NK-92 (cell line): ENCODE results near the gene FOXR1.
"Not testable (repeated sequence)": the region's sequence is repeated elsewhere in the genome, so short reads cannot be mapped to it uniquely, and the experiment has no call there.

Experiments
- DNase-seq: peaks from one replicate; lab custom pipeline; 2025; ENCODE audit not compliant: unreplicated experiment; lab: John Stamatoyannopoulos, UW

Gene FOXR1

DNA sequence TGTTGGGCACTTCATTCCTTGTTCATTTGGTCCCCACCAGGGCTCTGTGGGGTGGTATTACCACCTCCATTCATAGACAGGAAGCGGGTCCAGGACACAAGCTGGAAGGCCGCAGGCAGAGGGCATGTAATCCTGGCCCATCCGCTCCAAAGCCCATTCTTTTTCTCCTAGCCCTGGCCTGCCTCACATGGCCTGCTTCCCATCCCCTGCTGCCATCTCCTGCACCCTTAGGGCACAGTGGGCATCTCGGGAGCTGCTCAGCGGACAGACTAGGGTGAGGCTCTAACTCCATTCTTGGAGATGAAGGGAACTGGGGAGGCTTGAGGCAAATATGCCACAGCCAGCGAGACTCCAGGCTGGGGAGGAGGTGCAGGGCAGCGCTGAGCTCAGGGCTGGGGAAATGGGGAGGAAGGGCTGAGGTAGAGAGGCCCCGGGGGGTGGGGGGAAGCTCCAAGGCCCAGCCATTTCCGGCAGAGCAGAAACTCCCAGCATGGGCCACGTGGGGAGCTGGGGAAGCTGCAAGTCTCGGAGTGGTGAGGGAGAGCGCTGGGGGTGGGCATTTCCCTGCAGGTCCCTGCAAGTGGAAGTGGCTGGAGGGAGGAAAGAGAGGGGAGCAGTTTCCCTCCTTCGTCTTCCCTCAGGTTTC is 31.5 kb upstream of the FOXR1 start:
- DNase-seq: no peak

DNA sequence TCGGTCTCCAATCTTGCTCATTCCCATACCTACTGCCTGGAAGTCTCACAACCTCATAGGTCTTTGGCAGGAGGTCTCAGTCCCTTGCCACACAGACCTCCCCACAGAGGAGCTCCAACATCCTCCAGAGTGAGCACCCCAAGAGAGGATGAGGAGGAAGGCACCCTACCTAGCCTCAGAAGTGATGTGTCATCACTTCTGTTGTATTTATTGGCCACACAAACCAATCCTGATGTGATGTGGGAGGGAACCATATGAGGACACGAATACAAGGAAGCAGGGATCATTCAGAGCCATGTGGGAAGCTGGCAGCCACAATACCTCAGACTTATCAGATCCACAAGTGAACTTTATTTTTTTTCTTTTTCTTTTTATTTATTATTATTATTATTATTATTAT is 24.5 kb upstream of the FOXR1 start:
- no peak for DNase-seq

DNA sequence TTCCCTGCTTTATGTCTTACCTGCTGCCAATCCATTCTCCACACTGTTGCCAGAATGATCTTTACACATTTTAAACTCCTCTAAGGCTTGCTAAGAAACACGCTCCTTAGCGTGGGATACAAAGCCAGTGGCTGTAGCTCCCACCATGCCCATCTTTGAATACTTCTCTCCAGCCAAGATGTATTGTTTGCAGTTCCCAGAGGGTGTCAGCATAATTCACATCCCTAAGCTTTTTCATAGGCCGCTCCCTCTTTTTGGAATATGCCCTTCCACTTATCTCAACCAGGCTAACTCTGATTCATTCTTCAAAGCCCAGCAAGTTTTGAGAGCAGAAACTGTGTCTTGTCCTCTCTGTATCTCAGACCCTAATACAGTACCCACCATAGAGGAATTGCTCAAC is 23.6 kb upstream of the FOXR1 start:
- no peak for DNase-seq

DNA sequence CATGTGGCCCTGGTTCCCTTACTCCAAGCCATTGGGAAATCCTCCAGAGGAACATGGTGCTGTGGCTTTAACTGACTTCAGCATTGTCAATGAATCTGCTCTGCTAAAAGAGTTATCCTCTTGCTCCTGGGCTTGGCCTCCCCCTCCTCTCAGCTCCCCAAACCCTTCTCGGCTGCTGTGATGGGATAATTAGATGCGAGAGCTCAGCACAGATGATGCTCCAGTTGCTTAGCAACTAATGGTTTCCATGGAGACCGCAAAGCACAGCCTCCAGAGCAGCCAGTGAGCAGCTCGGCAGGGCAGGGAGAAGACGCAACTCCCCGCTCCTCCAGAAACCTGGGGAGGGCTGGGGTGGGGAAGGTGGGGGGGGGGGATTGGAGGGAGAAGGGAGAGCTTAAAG is 18.3 kb upstream of the FOXR1 start:
- DNase-seq: no peak

DNA sequence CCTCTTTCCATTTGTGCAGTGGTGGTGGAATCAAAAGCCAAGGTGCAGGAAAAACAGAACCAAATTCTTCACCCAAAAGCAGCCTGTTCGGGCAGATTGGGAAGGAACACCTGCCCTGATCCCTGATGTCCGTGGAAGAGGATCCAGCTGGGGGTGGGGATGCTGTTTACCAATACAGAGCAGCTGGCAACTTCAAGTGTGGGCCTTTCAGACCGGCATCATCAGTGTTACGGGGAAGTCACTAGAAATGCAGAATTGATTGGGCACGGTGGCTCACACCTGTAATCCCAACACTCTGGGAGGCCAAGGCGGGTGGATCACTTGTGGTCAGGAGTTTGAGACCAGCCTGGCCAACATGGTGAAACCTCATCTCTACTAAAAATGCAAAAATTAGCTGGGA is 17.6 kb upstream of the FOXR1 start:
- DNase-seq: not testable (repeated sequence)

DNA sequence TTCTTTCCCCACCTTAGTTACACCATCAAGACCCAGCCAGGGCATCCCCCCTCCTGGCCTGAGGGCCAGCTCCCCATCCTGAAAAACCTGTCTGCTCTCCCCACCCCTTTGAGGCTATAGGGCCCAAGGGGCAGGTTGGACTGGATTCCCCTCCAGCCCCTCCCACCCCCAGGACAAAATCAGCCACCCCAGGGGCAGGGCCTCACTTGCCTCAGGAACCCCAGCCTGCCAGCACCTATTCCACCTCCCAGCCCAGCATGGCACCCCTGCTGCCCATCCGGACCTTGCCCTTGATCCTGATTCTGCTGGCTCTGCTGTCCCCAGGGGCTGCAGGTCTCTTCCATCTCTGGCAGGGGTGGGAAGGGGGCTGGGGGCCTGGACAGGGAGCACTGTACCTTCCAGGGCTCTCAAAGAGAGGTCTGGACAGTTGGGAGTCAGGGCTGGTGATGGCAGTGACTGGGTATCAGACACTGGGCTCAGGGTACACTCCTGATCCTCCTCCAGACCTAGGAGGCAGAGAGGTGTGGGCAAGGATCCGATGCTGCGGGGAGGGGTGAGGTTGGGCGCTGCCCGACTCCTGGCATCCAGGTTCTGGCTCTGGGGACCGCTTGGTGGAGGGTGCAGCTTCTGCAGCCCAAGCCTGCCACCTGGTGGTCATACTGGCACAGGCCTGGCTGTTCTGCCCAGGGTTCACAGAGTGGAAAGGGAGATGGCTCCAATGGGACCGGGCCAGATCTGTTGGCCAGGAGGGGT is 15.3 kb upstream of the FOXR1 start, which contains the start of gene UPK2:
Gene UPK2, plus strand, starts transcription at position 205 of the 753 bp plus-strand sequence. Its CDS starts 53 bp downstream, at position 258.
- DNase-seq: peak; percentile 23

DNA sequence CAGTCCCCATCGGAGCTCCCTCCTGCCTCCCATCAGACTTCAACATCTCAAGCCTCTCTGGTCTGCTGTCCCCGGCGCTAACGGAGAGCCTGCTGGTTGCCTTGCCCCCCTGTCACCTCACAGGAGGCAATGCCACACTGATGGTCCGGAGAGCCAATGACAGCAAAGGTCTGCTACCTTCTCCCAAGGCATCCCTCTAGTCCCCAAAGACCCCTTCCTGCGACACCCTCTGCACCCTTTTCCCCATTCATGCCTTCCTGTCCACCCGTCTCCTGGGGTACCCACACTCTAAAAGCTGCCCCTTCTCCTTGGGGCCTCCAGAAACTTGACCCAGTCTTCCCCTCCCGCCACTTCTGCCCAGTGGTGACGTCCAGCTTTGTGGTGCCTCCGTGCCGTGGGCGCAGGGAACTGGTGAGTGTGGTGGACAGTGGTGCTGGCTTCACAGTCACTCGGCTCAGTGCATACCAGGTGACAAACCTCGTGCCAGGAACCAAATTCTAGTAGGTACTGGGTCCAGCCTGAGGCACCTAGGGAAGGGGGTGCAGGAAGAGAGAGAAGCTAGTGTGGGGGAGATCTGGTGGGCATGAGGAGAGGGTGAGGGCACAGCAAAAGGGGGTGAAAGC is 14.6 kb upstream of the FOXR1 start:
- DNase-seq: no peak

DNA sequence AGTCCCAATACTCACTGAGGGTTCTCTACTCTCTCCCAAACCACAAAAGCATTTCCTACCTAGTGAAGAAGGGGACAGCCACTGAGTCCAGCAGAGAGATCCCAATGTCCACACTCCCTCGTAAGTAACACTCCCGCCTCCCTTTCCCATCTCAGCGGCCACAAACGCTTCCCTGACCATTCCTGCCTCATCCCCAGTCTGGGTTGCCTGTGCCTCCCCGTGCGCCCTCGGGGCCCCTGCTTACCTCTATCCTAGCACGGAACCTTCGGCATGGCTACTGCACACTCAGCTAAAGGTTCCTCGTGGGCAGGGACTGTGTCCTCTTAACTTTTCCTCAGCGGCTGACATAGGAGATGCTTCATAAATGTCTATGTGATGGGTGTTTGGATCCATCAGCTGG is 14.0 kb upstream of the FOXR1 start:
- no peak for DNase-seq

DNA sequence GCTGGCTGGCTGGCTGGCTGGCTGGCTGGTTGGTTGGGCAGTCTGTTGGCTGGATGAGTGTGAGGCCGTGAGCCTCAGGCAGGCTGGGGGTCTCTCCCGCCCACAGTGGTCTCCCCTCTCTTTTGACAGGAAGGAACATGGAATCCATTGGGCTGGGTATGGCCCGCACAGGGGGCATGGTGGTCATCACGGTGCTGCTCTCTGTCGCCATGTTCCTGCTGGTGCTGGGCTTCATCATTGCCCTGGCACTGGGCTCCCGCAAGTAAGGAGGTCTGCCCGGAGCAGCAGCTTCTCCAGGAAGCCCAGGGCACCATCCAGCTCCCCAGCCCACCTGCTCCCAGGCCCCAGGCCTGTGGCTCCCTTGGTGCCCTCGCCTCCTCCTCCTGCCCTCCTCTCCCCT is 13.6 kb upstream of the FOXR1 start:
- DNase-seq: no peak

DNA sequence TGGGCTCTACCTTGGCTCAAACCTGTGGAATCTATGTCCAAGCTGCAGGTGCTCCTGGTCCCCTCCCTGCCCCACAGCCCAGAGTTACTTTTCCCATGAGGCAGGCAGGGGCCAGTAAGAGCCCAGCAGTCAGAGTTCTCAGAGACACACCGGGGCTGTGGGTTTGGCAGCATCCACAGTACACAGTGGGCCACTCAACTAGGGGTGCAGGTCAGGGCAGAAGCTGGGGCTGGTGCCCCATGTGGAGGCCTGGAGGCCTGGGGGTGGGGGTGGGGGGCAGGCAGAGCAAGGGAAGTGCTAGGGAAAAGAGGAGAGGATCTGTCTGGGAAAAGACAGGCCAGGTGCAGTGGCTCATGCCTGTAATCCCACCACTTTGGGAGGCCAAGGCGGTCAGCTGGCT is 13.0 kb upstream of the FOXR1 start:
- DNase-seq: no peak

DNA sequence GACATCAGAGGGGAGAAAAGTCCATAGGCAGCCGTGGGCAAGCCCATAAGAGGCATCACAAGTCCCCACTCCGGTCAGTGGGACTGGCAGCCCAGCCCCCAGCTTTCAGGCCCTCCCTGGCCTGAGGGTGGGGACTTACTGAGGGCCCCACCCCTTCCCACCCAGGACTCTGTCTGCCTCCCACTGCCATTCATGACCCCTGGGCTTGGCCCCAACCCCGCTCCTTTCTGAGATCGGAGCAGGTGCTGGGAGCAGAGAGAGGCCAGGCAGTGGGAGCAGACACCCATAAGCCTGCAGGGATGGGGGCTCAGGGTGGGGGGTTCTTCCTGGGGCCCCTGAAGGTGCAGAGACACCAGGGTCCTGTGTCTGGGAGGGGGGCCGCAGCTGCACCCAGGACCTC is 10.4 kb upstream of the FOXR1 start:
- no peak for DNase-seq

DNA sequence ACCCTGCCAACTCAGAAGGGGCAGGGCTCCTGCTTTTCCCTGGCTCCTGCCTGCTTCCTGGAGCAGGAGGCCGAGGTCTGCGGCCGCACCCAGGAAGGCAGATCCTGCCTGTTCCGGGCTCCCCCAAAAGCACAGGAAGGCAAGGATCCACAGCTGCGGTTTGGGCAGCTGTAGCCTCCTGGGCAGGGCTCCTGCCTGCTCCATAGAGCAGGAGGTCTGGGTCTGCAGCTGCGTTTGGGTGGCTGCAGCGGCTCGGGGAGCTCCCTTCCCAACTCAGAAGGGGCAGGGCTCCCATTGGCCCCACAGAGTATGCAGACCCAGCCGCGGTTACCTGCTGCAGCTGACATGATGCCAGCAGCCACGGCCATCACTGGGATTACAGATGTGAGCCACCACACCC is 10.0 kb upstream of the FOXR1 start:
- DNase-seq: no peak

DNA sequence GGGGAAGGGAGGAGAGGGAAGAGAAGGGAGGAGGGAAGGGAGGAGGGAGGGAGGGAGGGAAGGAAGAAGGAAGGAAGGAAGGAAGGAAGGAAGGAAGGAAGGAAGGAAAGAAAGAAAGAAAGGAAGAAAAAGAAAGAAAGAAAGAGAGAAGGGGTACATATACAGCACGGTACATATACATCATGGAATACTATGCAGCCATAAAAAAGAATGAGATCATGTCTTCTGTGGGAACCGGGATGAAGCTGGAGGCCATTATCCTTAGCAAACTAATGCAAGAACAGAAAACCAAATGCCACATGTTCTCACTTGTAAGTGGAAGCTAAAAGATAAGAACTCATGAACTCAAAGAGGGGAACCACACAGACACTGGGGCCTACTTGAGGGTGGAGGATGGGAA is 2.1 kb upstream of the FOXR1 start:
- DNase-seq: not testable (repeated sequence)

DNA sequence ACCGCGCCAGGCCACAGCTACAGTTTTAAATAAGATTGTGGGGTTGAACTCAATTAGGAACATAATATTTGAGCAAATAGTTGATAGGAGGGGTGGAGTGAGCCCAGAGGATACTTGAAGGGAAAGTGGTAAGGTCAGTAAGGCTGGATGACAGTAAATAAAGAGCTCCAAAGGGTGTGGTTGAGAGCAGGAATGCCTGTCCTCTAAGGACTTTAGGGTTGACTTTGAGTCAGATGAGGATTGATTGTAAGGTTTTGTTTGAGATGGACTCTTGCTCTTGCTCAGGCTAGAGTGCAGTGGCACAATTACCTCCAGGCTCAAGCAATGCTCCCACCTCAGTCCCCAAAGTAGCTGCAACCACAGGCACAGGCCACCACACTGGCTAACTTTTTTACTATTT is 2.4 kb downstream of the FOXR1 start:
- DNase-seq: no peak

DNA sequence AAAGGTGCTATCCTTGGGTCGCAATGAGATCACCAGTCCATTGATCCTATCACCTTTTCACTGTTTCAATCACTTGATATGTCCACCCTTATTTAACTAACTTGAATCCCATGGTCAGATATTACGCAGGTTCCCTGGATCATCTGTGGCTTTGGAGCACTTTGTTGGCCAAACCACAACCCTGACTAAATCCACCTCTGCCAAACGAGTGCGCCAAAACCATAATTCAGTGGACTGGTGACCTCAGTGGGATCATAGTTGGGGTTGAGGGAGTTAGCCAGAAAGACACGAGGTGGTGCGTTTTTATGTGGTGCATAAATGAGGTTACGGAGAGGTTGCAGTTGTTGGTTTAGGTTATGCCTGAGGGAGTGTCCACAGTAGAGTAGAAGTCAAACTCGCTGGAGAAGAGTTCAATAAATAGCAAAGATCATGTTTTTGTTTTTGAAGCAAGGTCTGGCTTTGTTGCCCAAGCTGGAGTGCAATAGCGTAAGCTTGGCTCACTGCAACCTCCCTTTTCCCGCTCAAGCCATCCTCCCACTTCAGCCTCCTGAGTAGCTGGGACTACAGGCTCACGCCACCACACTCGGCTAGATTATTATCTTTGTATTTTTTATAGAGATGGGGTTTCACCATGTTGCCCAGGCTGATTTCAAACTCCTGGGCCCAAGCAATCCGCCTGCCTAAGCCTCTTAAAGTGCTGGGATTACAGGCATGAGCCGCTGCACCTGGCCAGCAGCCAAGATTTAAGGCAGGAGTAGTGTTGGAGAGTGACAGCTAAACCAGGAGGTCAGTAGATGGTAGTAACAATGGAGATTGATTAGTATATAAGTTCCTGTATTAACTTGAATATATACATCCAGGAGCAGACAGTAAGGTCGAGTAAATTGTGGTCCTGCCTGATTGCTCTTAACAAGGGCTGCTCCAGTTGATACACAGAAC is 4.5 kb downstream of the FOXR1 start:
- DNase-seq: no peak

DNA sequence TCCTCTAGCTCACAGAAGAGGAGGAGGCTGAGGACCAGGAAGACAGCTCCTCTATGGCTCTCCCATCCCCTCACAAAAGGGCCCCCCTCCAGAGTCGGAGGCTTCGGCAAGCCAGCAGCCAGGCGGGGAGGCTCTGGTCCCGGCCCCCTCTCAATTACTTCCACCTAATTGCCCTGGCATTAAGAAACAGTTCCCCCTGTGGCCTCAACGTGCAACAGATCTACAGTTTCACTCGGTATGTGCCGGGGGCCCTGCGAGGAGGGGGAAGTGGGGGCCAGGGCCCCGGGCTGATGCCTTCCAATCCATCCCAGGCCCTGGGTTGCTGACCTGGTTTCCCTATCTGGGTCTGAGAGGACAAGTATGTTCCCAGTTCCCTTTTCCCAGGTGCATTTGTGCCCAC is 7.9 kb downstream of the FOXR1 start:
- DNase-seq: no peak

DNA sequence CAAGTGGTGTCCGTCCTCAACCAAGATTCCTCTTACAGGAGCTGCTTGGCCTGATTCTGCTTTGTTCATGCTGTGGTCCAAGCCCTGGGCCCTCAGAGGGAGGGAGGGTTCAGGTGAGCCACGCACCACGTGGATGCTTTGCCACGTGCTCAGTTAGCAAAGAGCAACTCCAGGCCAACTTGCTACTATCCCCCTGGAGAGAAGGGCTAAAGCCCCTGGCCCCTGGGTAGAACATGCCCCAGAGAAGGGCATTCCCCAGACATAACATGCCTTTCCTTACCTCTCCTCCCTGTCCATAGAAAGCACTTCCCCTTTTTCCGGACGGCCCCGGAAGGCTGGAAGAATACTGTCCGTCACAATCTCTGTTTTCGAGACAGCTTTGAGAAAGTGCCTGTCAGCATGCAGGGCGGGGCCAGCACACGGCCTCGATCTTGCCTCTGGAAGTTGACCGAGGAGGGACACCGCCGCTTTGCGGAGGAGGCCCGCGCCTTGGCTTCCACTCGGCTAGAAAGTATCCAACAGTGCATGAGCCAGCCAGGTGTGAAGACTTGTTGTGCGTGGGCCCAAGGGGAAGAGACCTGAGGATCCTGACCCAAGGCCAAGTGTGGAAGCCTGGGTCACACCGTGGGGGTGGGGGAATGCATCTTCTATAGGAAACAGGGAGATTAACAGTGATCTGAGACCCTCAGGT is 8.8 kb downstream of the FOXR1 start:
- no peak for DNase-seq

DNA sequence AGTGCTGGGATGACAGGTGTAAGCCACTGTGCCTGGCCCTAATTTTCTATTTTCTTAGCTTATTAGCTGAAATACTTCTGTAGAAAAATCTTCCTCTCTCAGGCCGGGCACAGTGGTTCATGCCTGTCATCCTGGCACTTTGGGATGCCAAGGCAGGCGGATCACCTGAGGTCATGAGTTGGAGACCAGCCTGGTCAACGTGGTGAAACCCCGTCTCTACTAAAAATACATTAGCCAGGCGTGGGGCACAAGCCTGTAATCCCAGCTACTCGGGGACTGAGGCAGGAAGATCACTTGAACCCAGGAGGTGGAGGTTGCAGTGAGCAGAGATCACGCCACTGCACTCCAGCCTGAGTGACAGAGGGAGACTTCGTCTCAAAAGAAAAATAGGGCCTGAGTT is 12.8 kb downstream of the FOXR1 start:
- not testable (repeated sequence) for DNase-seq

DNA sequence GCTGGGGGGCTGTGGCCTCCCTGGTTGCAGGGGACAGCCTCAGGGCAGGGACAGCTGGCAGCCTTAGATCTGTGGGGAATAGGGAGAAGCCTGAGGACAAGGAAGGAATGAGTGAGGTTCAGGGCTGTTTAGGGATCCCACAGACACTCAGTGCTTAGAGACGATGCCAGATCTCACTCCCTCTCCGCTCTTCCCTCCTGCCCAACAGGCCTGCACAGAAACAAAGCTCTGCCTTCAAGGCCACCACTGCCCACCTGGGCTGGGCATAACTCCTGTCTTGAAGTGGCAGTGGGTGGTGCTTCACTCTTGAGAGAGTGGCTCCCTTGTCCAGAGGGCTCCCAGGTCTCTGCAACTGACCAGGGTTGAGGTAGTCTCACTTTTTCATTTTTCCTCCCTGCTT is 13.3 kb downstream of the FOXR1 start:
- DNase-seq: no peak

DNA sequence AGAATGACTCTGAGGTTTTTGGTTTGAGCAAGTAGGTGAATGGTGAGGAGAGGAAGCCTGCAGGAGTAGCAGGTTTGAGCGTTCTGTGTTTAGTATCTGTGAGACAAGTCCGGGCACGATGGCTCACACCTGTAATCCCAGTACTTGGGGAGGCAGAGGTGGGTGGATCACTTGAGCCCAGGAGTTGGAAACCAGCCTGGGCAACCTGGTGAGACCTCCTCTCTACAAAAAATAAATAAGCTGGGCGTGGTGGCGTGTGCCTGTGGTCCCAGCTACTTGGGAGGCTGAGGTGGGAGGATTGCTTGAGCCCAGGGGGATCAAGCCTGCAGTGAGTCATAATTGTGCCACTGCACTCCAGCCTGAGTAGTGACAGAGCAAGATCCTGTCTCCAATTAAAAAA is 16.7 kb downstream of the FOXR1 start:
- DNase-seq: no peak
